Smooth muscle cell (in vitro differentiated cells): Measurements from ENCODE around the gene ENOPH1. TPM values are rescaled to one million over a fixed set of nuclear protein-coding genes. Genes with fewer than 3 reads are reported as not detected.
"Not testable (repeated sequence)": the region's sequence is repeated elsewhere in the genome, so short reads cannot be mapped to it uniquely, and the experiment has no call there.

Experiments
- DNase-seq: peaks from one replicate; lab custom pipeline; 2025; ENCODE audit not compliant: unreplicated experiment; lab: John Stamatoyannopoulos, UW
- H2AFZ ChIP-seq: fragments of 200-600 bp; sonication (generic); 2 replicates; pipeline ENCODE4 v1.6.0; 2016; ENCODE audit warnings: antibody characterized with exemption, low read depth, mild to moderate bottlenecking
- H3F3A ChIP-seq: fragments of 200-600 bp; sonication (generic); 2 replicates; pipeline ENCODE4 v1.6.0; 2017; ENCODE audit warnings: antibody characterized with exemption, low read depth
- H3K27ac ChIP-seq: fragments of 200-600 bp; sonication (generic); 2 replicates; pipeline ENCODE4 v1.5.1; 2016; ENCODE audit warnings: low read depth, mild to moderate bottlenecking
- H3K27me3 ChIP-seq: fragments of 200-600 bp; sonication (generic); 2 replicates; pipeline ENCODE4 v1.6.1; 2016; ENCODE audit warnings: low read depth, mild to moderate bottlenecking
- H3K36me3 ChIP-seq: fragments of 200-600 bp; sonication (generic); 2 replicates; pipeline ENCODE4 v1.5.1; 2016; ENCODE audit warnings: low read depth
- H3K4me1 ChIP-seq: fragments of 200-600 bp; sonication (generic); 2 replicates; pipeline ENCODE4 v1.5.1; 2016; ENCODE audit warnings: low read depth
- H3K4me2 ChIP-seq: fragments of 200-600 bp; sonication (generic); 2 replicates; pipeline ENCODE4 v1.6.0; 2016; ENCODE audit warnings: mild to moderate bottlenecking
- H3K4me3 ChIP-seq: fragments of 200-600 bp; sonication (generic); 2 replicates; pipeline ENCODE4 v1.5.1; 2016; ENCODE audit warnings: mild to moderate bottlenecking
- H3K79me2 ChIP-seq: fragments of 200-600 bp; sonication (generic); 2 replicates; pipeline ENCODE4 v1.6.0; 2016; ENCODE audit warnings: low read depth, mild to moderate bottlenecking
- H3K9ac ChIP-seq: fragments of 200-600 bp; sonication (generic); 2 replicates; pipeline ENCODE4 v1.6.0; 2016; ENCODE audit warnings: low read depth
- H3K9me3 ChIP-seq: fragments of 200-600 bp; sonication (generic); replicated peaks from 2 replicates; pipeline ENCODE4 v1.5.1; 2016; ENCODE audit warnings: low read depth
- H4K20me1 ChIP-seq: fragments of 200-600 bp; sonication (generic); 2 replicates; pipeline ENCODE4 v1.6.0; 2016; ENCODE audit warnings: low read depth
- WGBS: methylation state at CpG from one replicate; pipeline ENCODE4 v1.1.7; 2016; ENCODE audit warnings: low lambda C conversion rate; 5-methylcytosine and 5-hydroxymethylcytosine counted together
- polyA plus RNA-seq: library from polyadenylated mRNA; unstranded; fragments of >200 nt; fragmentation: Nextera tagmentation; extraction: Ambion mirVana; gene quantifications from 2 replicates; pipeline ENCODE4 v1.2.1, GENCODE V29; 2016
- total RNA-seq: library from RNA; depleted of rRNA; stranded (reverse); fragments of >200 nt; gene quantifications from 2 replicates; pipeline ENCODE4 v1.2.3, GENCODE V29; 2014
- TF ChIP-seq, protein P1 (sequence below): fragments of 200-600 bp; sonication (generic); IDR thresholded peaks from 2 replicates; pipeline ENCODE4 v1.5.1; 2017; ENCODE audit warnings: borderline replicate concordance, mild to moderate bottlenecking, antibody characterized with exemption; ENCODE audit not compliant: insufficient read depth, poor library complexity, severe bottlenecking

ENOPH1 gene
- total and polyA plus RNA-seq, 2 experiments from 2014 or later, result 36.2 to 54.5 TPM

DNA sequence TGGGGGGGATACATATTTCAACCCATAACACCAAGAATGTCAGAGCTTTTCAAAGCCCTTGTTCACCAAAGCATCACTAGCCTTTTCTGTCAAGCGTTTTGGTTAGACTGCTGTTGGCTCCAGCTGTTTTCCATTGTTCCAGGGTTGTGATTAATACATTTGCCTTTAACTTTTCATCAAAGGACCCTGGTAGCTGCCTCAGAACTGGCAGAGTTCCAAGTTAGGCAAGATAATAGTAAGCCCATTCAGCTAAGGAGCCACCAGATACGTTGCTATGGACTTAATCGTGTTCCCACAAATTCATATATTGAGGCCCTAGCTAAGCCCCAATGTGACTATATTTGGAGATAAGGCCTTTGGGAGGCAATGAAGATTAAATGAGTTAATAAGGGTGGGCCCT is 37.1 kb downstream of the ENOPH1 start:
- TF ChIP-seq, protein P1, sequence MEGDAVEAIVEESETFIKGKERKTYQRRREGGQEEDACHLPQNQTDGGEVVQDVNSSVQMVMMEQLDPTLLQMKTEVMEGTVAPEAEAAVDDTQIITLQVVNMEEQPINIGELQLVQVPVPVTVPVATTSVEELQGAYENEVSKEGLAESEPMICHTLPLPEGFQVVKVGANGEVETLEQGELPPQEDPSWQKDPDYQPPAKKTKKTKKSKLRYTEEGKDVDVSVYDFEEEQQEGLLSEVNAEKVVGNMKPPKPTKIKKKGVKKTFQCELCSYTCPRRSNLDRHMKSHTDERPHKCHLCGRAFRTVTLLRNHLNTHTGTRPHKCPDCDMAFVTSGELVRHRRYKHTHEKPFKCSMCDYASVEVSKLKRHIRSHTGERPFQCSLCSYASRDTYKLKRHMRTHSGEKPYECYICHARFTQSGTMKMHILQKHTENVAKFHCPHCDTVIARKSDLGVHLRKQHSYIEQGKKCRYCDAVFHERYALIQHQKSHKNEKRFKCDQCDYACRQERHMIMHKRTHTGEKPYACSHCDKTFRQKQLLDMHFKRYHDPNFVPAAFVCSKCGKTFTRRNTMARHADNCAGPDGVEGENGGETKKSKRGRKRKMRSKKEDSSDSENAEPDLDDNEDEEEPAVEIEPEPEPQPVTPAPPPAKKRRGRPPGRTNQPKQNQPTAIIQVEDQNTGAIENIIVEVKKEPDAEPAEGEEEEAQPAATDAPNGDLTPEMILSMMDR, result no peak
- Histone ChIP-seq H3F3A (no peaks in the 10 kb centered on the region), H3K27ac (no peak overlapping the region), H3K79me2 (no peaks in the 10 kb centered on the region), H3K9me3 (no peaks in the 10 kb centered on the region), H3K36me3 (no peaks in the 10 kb centered on the region), H2AFZ (no peak overlapping the region), H3K4me3 (no peak overlapping the region), H3K4me2 (no peak overlapping the region), H3K4me1 (no peaks in the 10 kb centered on the region), H3K27me3 (no peaks in the 10 kb centered on the region), H4K20me1 (no peaks in the 10 kb centered on the region), H3K9ac (no peak overlapping the region)
- WGBS, result 59% methylated on average over 3 of the region's 3 CpGs
- no peak for DNase-seq

DNA sequence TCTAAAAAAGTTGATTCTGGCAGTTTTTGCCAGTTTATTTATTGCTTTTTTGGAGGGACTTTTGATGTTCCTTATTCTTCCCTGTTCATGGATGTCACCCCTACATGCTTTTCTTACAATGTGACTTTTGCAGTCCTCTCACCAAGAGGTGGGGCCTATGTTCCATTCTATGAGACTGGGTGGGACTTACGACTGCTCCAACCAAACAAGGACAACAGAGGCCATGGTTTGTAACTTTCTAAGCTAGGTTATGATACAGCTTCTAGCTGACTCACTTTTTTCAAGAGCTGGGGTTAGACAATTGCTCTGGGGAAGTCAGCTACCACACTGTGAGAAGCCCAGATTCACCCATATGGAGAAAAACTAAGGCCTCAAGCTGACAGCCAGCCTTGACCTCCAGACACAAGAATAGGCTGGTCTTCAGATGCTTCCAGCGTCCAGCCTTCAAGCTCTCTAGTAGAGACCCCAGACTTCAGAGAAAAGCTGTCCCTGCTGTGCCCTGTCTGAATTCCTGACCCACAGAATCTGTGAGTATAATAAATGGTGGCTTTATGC is 39.5 kb downstream of the ENOPH1 start:
- H3K27me3 ChIP-seq, result no peaks in the 10 kb centered on the region
- H3K4me3 ChIP-seq, result no peak overlapping the region
- DNase-seq, result no peak
- no peaks in the 10 kb centered on the region for H3K79me2 ChIP-seq
- H3K27ac ChIP-seq, result peak overlapping the region; percentile 20
- H3K36me3 ChIP-seq, result no peaks in the 10 kb centered on the region
- no peaks in the 10 kb centered on the region for H4K20me1 ChIP-seq
- 58% methylated on average over 2 of the region's 2 CpGs for WGBS
- H3K9me3 ChIP-seq, result no peaks in the 10 kb centered on the region
- no peaks in the 10 kb centered on the region for H3F3A ChIP-seq
- no peak overlapping the region for H2AFZ ChIP-seq
- TF ChIP-seq, protein P1, result no peak
- H3K4me1 ChIP-seq, result no peaks in the 10 kb centered on the region
- no peak overlapping the region for H3K9ac ChIP-seq
- H3K4me2 ChIP-seq, result no peak overlapping the region

DNA sequence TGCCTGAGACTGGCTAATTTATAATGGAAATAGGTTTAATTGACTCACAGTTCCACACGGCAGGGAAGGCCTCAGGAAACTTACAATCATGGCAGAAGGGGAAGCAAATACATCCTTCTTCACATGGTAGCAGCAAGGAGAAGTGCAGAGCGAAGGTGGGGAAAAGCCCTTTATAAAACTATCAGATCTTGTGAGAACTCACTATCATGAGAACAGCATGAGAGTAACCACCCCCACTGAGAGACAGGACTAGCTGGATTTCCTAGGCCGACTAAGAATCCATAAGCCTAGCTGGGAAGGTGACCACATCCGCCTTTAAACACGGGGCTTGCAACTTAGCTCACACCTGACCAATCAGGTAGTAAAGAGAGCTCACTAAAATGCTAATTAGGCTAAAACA is 42.7 kb downstream of the ENOPH1 start:
- not testable (repeated sequence) for H3K27ac ChIP-seq, DNase-seq, H2AFZ ChIP-seq, H3K27me3 ChIP-seq, H3K4me2 ChIP-seq, H3K9me3 ChIP-seq, H3K4me3 ChIP-seq, H3K9ac ChIP-seq, H3K79me2 ChIP-seq, H3K36me3 ChIP-seq, H3K4me1 ChIP-seq, H3F3A ChIP-seq, H4K20me1 ChIP-seq
- 47% methylated on average over 5 of the region's 5 CpGs for WGBS

DNA sequence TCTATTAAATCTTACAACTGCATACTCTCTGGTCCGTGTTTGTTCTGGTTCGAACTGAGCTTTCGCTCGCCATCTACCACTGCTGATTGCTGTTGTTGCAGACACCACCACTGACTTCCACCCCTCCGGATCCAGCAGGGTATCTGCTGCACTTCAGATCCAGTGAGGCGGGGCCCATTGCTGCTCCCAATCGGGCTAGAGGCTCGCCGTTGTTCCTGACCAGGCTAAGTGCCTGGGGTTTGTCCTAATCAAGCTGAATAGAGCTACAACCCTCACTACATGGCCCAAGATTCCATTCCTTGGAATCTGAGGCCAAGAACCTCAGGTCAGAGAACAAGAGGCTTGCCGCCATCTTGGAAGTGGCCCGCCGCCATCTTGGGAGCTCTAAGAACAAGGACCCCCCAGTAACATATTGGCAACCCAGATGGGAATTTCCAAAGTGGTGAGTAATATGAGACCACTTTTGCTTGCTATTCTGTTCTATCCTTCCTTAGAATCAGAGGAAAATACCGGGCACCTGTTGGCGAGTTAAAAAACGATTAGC is 43.3 kb downstream of the ENOPH1 start:
- H3K79me2 ChIP-seq, result no peaks in the 10 kb centered on the region
- no peak overlapping the region for H3K27ac ChIP-seq
- TF ChIP-seq, protein P1, result no peak
- no peak overlapping the region for H2AFZ ChIP-seq
- DNase-seq, result no peak
- no peaks in the 10 kb centered on the region for H3K27me3 ChIP-seq
- H3K36me3 ChIP-seq, result no peaks in the 10 kb centered on the region
- no peaks in the 10 kb centered on the region for H3K9me3 ChIP-seq
- no peak overlapping the region for H3K4me3 ChIP-seq
- 97% methylated on average over 15 of the region's 15 CpGs for WGBS
- H3K4me1 ChIP-seq, result no peaks in the 10 kb centered on the region
- no peak overlapping the region for H3K9ac ChIP-seq
- H4K20me1 ChIP-seq, result no peaks in the 10 kb centered on the region
- H3K4me2 ChIP-seq, result no peak overlapping the region
- H3F3A ChIP-seq, result no peaks in the 10 kb centered on the region

DNA sequence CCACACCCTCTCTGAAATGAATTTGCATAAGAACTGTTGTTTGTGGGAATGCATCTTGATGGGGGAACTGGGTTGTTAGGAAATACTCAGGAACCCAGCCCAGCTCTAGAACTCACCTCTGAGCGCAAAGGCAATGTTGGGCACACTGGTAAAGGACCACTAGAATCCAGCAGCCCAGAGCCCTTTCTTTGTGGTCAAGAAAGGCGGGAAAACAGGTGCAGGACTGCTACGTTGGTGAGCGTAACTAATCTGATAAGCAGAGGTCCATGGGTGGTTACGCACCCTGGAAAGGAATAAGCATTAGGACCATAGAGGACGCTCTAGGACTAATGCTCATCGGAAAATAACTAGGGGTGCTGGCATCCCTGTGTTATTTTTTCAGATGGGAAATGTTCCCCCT is 45.5 kb downstream of the ENOPH1 start:
- not testable (repeated sequence) for H3K27ac ChIP-seq

DNA sequence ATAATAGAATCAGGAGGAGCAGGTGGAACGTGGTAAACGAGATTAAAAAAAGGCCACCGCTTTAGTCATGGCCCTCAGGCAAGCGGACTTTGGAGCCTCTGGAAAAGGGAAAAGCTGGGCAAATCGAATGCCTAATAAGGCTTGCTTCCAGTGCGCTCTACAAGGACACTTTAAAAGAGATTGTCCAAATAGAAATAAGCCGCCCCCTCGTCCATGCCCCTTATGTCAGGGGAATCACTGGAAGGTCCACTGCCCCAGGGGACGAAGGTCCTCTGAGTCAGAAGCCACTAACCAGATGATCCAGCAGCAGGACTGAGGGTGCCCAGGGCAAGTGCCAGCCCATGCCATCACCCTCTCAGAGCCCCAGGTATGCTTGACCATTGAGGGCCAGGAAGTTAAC is 47.1 kb downstream of the ENOPH1 start:
- 89% methylated on average over 9 of the region's 9 CpGs for WGBS

More for the DNA sequence above, 45.5 kb downstream of the ENOPH1 start:
- not testable (repeated sequence) for H4K20me1 ChIP-seq, H2AFZ ChIP-seq, H3K4me2 ChIP-seq, H3K36me3 ChIP-seq, H3K4me3 ChIP-seq, H3F3A ChIP-seq, H3K4me1 ChIP-seq, H3K9me3 ChIP-seq, H3K9ac ChIP-seq, DNase-seq, H3K27me3 ChIP-seq, H3K79me2 ChIP-seq
- 91% methylated on average over 7 of the region's 7 CpGs for WGBS

More for the DNA sequence above, 47.1 kb downstream of the ENOPH1 start:
- not testable (repeated sequence) for H3K27me3 ChIP-seq, H4K20me1 ChIP-seq, H3K9ac ChIP-seq, H3K4me3 ChIP-seq, H3K27ac ChIP-seq, H3K9me3 ChIP-seq, H3K79me2 ChIP-seq, H3K4me2 ChIP-seq, H3F3A ChIP-seq, H3K4me1 ChIP-seq, H3K36me3 ChIP-seq, DNase-seq, H2AFZ ChIP-seq
